Measurements from ENCODE around the gene HPN.
"Not testable (repeated sequence)": the region's sequence is repeated elsewhere in the genome, so short reads cannot be mapped to it uniquely, and the experiment has no call there.

Gene HPN

DNA sequence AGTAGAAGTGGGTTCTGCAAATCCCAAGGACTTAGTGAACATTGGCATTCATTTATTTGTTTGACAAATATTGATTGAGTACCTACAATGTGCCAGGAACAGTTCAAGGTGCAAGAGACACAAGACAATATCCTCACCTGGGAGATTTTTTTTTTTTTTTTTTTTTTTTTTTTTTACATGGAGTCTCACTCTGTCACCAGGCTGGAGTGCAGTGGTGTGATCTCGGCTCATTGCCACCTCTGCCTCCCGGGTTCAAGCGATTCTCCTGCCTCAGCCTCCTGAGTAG, 13.0 kb upstream of the HPN start:
- DNase-seq, result not testable (repeated sequence)

DNA sequence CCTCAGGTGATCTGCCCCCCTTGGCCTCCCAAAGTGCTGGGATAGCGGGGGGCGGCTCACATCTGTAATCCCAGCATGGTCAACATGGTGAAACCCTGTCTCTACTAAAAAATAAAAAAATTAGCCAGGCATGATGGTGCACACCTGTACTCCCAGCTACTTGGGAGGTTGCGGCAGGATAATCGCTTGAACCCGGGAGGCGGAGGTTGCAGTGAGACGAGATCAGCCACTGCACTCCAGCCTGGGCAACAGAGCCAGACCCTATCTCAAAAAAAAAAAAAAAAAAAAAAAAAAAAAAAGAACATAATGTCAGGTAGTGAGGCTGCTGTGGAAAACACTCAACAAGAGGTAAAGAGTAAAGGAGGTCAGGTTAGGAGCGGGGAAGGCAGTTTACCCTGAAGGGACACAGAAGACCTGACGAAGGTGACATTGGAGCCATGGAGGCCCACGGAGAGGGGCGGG, 12.2 kb upstream of the HPN start:
- DNase-seq, result not testable (repeated sequence)

DNA sequence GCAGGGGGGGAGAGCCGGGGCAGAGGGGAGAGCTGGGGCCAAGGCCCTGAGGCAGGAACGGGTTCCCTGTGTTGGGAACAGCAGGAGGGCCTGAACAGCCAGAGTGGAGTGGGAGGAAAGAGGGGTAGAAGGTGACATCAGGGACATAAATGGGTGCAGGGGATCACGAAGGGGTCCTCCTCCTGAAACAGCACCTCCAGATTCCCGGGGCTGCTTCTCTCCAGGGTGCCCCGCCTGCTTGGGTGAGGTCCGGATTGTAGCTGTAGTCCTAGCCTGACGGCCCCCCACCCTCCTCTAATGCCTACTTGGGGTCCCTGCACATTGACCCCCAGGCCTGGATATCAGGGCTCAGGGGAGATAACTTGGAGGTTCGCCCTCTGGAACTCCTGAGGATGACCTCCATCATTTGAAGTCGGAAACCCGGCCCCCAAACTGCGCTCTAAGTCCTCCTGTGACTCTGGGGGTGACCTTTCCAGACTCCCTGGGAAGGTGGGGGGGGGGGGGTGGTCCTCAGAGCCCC, 11.7 kb upstream of the HPN start:
- DNase-seq, result no peak

DNA sequence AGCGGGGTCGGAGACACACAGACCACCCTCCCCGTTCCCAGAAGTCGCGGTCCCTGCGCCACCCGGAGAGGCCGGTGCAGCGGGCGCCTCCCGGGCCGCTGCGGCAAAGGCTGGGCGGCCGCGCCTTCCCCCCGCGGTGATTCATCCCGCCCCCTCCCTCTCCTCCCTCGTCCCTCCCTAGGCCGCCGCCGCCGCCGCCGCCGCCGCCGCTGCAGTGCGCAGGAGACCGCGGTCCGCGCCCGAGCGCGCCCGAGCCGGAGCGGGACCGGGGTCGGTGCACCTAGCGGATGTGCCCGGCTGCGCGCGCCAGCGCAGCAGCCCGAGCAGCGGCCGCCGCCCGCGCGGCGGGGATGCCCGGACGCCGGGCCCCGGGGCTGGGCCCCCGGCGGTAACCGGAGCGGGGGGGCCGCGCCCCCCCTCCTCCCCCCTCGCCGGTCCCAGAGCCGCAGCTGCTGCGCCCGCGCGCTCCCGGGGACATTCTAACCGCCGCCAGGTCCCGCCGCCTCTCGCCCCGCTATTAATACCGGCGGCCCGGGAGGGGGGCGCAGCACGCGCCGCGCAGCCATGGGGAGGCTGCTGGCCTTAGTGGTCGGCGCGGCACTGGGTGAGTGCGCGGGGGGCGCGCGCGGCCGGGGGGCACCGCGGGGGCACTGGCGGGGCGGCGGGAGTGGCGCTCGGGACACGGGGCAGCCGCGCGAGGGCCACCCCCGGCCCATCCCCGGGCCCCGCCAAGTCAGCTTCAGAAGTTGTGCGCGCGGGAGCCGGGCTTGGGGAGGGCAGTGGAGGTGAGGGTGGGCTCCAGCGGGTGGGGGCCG, 11.1 kb upstream of the HPN start, which contains the start of gene SCN1B:
TSS of gene SCN1B (plus strand) at position 214 of the 815 bp plus-strand sequence. CDS start at position 565, 351 bp downstream.
- DNase-seq, result peak; percentile 38

DNA sequence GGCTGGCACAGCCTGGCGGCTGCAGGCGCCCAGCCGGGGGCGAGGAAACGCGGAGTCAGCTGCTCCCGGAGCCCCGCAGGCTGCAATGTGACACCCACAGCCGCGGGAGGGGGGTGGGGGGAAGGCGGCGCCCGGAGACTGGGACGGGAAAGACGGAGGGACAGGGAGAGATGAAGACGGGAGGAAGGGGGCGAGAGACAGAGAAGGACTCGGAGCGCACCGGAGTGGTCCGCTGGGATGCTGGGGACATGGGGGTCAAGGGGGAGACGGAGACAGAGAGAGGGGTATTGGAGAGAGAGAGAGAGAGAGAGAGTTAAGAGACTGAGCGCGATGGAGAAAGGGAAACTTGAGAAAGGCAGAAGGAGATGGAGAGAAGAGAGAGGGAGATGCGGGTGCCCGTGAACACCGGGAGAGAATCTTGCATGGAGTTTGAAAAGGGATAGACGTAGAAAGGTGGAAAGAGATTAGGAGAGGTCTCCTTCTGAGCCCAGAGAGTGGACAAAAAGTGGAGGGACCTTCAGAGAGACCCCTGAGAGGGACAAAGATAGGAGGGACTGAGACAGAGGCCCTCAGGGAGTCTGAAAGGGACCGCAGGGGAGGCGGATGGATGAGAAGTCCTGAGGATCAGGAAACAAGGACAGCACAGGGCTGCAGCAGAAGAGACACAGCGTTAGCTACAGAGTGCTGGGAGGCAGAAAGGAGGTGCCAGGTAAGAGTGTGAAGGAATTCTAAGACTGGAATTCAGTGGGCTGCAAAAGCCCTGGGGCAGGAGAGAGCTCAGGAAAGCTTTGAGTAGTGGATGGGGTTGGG, 10.2 kb upstream of the HPN start:
- DNase-seq, result no peak

DNA sequence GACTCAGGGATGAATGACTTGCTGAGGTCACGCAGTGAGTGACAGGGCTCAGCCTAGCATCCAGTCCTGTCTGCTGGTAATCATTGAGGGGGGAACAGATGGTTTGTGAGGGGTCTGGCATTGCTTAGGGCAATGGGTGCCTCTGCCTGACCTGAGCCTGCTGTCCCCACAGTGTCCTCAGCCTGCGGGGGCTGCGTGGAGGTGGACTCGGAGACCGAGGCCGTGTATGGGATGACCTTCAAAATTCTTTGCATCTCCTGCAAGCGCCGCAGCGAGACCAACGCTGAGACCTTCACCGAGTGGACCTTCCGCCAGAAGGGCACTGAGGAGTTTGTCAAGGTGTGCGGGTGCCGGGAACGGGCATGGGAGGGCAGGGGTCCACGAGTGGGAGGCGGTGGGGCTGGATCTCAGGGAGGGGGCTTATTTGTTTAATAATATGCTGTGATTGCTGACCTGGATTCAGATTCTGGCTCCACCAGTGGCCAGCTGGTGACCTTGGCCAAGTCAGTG, 9.1 kb upstream of the HPN start:
- DNase-seq, result no peak

DNA sequence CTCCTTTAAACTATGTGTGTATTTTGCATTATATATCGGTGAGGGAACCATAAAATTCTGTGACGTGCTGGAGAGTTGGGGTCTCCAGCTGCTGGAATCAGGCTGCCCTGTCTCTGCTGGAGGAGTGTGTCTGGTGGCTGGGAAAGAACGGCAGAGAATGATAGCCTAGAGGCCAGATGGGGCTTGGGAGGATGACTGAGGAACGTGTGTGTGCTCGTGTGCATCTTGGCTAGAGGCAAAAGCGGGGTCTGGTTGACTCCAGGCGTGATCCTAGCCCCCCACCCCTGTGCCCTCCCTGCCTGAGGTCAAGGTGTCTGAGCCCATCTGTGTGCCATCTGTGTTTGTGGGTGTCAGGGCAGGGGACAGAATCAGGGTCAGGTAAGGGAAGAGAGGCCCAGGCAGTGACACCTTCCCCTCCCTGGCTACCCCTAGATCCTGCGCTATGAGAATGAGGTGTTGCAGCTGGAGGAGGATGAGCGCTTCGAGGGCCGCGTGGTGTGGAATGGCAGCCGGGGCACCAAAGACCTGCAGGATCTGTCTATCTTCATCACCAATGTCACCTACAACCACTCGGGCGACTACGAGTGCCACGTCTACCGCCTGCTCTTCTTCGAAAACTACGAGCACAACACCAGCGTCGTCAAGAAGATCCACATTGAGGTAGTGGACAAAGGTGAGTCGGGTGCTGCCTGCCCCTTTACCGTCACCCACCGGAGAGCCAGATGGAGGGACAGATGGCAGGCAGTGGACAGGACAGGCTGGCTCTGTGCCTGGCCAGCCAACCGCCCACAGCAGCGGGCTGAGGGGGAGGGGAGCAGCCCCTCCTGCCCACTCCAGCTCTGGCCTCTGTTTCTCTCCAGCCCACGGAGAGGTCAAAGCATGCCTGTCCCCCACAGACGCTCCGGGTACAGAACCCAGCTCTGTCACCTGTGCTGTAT, 8.2 kb upstream of the HPN start:
- no peak for DNase-seq

DNA sequence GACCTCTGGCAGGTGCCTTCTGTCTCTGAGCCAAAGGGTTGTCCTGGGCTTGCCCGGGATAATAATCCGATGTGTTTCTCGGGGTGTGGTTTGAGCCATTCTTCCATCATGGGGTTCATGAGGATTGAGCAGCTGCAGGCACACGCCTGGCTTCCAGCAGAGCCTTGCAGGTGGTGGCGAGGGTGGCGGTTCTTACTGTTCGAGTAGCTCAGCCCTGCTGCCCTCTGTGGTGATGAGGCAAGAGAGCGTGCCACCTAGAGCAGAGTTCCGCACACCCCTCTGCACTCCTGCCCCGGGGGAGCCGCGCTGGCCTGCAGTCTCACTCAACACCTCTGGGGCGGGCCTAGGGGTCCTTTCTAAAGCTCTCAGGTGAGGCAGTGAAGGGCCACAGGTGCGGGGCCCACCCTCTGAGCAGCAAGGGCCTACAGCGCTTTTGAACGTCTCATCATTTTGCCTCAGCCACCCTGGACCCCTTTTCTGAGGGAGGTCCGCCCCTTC, 7.5 kb upstream of the HPN start:
- no peak for DNase-seq

DNA sequence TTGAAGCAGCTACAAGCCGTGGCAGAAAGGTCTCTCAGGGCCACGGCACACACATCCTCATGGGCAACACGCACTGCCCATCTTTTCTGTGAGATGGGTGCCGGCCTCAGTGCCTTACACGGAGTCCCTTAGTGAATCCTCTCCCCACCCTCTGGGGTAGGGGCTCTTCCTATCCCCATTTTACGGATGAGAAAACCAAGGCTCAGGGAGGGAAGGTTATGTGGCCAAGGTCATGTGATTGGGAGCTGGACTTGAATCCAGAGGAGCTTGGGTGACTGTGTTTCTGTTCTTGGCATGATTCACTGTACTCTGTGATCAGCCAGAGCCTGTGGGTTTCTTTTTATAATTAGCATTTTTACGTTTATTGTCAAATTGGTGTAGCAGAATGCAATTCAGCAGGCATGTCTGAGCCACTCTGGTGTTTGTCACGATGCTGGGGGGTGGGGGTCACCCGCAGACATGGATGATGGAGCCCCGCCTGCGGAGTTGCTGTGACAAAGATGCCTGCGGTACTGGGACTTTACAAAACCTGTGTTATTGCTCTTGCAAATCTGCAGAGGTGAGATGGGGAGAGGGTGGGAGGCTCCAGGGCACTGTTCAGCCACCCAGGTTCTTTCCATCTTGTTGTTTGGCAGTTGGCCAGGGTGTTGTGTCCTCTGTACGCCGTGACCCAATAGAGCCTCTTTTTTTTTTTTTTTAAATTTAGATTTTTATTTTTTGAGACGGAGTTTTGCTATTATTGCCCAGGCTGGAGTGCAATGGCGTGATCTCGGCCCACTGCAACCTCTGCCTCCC, 6.7 kb upstream of the HPN start:
- no peak for DNase-seq

DNA sequence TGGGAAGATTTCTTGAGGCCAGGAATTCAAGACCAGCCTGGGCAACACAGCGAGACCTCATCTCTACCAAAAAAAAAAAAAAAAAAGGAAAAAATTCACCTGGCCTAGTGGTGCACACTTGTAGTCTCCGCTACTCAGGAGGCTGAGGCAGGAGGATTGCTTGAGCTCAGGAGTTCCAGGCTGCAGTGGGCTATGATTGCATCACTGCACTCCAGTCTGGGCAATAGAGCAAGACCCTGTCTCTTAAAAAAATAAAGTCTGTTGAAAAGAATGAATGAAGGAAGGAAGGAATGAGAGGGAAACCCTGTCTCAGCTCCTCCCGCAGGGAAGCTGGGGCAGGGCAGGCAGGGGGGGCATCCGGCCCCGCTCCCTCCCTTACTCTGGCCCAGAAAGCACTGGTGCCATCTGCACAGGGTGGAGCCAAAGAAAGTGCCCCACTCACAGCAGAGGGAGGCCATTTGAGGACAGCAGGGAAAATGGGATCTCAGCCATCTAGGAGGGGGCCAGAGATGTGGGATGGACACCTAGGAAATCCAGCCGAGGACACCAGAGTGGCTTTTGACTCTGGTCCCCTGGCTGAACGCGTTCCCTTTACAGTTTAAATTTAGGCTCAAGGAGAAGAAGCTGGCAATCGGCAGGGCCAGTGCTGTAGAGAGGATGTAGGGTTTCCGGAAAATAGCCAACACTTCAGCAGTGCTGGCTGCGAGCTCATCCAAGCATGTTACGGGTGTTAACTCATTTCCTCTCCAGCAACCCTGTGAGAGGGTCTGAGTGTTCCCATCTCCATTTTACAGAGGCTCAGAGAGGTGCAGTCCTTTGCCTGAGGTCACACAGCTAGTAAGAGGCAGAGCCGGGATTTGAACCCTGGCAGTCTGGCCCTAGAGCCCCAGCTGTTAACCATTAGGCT, 3.6 kb upstream of the HPN start:
- DNase-seq, result no peak

DNA sequence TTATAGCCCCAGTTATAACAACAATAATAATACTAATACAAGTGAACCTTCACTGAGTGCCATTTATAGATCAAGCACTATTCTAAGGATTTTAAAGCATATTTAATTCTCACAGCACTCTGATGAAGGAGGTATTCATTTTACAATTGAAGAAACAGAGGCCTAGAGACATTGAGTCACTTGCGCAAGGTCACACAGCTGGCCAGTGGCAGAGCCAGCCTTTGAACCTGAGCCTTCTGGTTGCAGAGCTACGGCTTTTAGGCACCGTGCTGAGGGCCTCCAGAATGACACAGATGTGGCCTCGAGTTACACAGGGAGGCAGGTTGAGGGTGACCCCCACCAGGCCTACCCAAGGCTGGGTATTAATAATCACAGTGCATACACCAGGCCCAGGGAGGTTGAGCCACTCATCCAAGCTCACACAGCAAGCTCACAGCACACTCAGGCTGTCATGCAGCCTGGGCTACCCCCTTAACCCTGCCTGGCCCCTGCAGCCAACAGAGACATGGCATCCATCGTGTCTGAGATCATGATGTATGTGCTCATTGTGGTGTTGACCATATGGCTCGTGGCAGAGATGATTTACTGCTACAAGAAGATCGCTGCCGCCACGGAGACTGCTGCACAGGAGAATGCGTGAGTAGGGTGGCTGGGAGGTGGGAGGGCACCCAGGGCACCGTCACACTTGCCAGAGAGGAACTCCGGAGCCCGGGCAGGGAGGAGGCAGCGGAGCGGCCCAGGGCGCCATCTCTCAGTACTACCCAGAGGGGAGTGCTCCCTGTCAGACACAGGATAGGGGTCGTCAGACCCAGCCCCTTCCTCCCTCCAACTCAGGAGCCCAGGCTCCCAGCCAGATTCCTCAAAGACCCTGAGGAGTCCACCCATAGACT, 2.7 kb upstream of the HPN start:
- no peak for DNase-seq

DNA sequence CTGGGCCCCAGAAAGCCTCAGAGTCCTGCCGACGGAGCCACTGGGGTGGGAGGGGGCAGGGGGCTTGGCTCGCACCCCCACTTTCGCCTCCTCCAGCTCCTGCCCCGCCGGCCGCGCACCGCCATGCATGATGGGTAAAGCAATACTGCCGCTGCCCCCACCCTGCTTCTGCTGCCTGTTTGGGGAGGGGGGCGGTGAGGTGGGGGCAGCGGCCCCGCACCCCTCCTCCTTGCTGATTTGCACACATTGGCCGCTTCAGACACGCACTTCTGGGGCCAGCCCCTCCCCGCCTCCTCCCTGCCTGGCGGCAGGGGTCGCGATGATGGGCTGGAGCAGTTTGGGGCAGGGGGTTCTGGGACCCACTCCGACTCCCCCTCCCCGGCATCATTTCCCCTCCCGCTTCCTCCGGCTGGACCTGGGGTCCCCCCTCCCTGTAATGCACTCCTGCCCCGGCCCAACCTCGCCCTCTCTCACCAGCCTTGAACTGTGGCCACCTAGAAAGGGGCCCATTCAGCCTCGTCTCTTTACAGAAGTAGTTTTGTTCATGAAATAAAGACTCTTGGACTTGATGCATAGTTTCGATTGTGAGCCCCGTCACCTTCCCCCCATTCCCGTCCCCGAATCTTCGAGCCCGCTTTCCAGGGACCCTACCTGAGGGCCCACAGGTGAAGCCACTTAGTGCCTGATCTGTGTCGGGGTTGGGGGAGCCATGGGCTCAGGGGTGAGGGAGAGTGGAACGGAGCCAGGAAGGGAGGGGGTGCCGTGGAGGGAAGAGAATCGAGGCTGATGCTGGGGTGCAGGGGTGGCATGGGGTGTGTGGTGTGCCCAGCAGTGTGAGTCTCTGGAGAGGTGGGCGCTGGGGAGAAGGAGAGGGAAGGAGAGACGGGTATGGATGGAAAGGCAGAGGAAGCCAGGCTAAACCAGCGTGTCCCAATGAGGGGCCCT, 1.4 kb upstream of the HPN start:
- no peak for DNase-seq

DNA sequence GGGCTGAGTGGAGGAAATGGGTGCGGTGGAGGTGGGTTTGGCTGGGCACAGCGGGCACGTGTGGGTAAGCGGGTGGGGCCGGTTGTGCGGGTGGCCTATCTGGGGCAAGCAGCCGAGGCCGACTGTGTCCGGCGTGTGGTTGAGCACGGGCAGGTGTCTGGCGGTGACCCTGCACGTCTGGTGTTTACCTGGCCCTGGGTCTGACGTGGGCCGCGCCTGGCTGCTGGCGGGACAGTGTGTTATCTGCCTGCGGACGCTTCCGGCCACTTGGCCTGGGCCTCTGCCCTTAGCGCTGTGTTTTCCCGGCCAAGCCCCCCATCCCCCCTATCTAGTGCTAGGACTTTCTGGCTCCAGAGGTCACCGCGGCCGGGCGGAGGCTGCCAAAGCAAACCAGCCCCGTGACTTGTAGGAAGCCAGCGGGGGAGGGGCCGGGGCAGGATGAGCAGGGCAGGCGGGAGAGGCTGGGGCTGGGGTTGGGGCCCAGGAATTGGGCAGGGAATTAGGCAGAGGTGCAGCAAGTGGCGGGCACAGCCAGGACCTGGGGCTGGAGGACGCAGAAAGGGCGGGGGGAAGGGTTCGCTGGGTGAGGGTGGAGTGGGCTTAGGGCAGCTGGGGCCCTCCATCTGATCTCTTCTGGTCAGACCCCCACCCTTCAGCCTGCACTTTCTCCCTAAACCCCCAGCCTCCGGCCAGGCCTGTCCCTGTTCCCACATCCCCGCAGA, 534 bp upstream of the HPN start:
- DNase-seq, result no peak

DNA sequence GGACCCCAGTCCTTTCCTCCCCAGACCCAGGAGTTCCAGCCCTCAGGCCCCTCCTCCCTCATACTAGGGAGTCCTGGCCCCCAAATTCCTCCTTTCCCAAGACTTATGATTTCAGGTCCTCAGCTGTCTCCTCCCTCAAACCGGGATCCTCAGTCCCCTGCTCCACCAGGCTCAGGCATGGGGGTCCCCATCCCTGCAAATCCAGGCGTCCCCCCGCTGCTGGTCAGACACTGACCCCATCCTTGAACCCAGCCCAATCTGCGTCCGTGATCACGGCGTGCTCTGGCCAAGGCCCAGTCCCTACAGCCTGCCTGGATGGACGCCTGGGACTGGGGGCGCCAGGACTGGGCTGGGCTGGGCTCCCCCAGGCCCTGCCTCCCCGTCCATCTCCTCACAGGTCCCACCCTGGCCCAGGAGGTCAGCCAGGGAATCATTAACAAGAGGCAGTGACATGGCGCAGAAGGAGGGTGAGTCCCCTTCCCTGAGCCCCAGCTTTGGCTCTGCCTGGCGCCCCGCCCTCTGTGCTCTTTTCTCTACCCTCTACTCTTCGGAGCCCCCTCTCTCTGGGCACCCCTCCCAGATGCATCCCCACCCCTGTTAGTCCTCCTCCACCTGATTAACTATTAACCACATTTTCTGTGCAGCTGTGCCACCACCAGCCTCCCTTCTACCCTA, 672 bp downstream of the HPN start:
- DNase-seq, result no peak

DNA sequence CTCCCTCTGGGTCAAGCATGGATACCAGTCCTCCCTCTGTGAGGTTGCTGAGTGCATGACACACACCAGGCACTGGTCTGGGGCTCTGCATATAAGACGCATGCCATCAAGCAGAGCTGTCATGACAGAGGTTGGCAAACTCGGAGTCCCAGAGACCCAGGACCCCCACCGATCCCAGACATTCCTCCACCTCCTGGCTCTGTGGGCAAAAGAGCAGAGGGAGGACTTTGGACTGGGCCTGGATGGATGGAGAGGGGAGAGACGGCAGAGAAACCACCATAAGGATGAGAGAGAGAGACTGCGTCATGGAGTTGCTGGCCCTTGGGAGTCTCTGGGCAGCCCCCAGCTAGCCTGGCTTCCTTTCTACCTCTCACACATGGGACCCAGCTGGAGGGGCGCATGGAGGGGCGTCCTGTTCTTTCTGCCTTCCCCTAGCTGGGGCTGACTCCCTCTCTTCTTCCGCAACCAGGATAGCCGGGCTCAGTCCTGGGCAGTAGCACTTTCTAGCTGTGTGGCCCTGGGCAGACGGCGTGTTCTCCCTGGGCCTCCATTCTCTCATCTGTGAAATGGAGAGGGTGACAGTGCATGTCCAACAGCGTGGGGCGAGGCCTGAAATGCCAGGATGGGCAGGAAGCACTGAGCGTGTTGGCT, 1.6 kb downstream of the HPN start:
- no peak for DNase-seq

DNA sequence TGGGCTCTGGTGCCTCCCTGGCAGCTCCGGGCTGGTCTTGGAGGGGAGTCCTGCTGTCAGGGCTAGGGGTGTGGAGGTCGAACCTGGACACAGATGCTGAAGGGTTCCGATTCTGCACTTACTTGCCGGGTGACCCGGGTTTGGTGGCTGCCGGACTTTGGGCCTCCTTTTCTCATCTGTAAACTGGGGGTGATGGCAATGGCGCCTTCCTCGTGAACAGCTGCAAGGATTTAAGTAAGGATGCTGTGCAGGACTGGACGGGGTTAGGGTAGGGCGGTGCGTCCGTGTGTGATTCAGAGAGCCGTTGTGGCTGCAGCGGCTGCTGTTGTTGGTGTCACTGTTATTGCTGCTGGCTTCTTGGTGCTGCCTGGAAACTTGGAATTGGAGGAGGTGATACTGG, 2.4 kb downstream of the HPN start:
- DNase-seq, result no peak
